WTC11 (cell line): ENCODE data around the gene ZNF226. TPM values are rescaled to one million over a fixed set of nuclear protein-coding genes. Genes with fewer than 3 reads are reported as not detected.
"Not testable (repeated sequence)": the region's sequence is repeated elsewhere in the genome, so short reads cannot be mapped to it uniquely, and the experiment has no call there.

ENCODE experiments used
- ATAC-seq: fragments of 200-7000 bp; cut with Tn5 transposase; 2 replicates; pipeline ENCODE4 v1.10.0; 2021; ENCODE audit warnings: mild to moderate bottlenecking, moderate library complexity
- CTCF ChIA-PET: fragments of 300-600 bp; sonication (Branson Sonifier 250); formaldehyde crosslinking; loops from one replicate; lab custom pipeline; 2021; ENCODE audit warnings: antibody characterized with exemption; lab: Charles Lee
- POLR2A ChIA-PET: fragments of 350-600 bp; sonication (Branson Sonifier 250); formaldehyde crosslinking; loops from one replicate; lab custom pipeline; 2021; ENCODE audit warnings: antibody characterized with exemption; lab: Charles Lee
- DNase-seq: peaks from one replicate; pipeline ENCODE4 v3.0.0; 2021; ENCODE audit warnings: low spot score
- H3K27ac Mint-ChIP-seq: 2 replicates; pipeline ENCODE4 v1.8.0; 2021; ENCODE audit warnings: mixed read lengths
- H3K27me3 Mint-ChIP-seq: 2 replicates; pipeline ENCODE4 v1.8.0; 2021; ENCODE audit warnings: low read depth, mild to moderate bottlenecking, moderate library complexity, mixed read lengths
- H3K36me3 Mint-ChIP-seq: 2 replicates; pipeline ENCODE4 v1.8.0; 2021; ENCODE audit warnings: mixed read lengths
- H3K4me1 Mint-ChIP-seq: 2 replicates; pipeline ENCODE4 v1.8.0; 2022; ENCODE audit warnings: mixed read lengths
- H3K4me3 Mint-ChIP-seq: 2 replicates; pipeline ENCODE4 v1.8.0; 2021; ENCODE audit warnings: mild to moderate bottlenecking, moderate library complexity, mixed read lengths
- H3K9me3 Mint-ChIP-seq: 2 replicates; pipeline ENCODE4 v1.8.0; 2021; ENCODE audit warnings: mixed read lengths
- TP53 ChIP-seq: sonication (generic); formaldehyde crosslinking; IDR thresholded peaks from 2 replicates; pipeline ENCODE4 v1.8.1; 2023; ENCODE audit warnings: mild to moderate bottlenecking, missing genetic modification reagents
- ZNF423 ChIP-seq: fragments of 250-450 bp; sonication (Bioruptor Pico); IDR thresholded peaks from 2 replicates; pipeline ENCODE4 v2.1.2; 2022; ENCODE audit warnings: mild to moderate bottlenecking, moderate library complexity
- total RNA-seq: library from RNA; stranded (reverse); gene quantifications from 3 replicates; pipeline ENCODE4 v1.2.3, GENCODE V29; 2021
- TF ChIP-seq, protein P1 (sequence below): sonication (generic); formaldehyde crosslinking; IDR thresholded peaks from 2 replicates; pipeline ENCODE4 v1.8.1; 2022; ENCODE audit warnings: low read depth, missing genetic modification reagents, borderline replicate concordance

Gene ZNF226
- total RNA-seq, 1 experiment from 2014 or later, result 18.5 TPM

DNA sequence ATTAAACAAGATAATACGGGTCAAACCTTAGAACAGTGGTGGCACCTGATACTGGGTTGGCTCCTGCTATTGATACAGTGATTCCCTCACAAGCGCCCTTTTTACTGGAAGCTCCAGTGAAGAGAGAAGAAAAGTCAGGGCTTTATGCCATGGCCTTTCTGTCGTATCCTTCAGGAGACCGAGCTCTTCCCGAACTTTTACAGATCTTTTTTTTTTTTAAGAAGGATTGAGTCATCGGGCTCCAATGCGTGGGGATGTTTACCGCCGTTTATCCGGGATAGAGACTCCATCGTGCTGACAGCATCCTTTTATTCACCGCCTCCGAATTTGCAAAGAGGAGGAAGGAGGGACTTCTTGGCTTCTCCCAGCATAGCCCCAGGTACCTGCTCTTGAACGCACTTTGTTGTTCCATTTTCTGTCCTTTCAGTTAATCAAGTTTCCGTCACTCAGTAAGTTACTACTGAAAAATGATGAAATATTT lies 48.0 kb downstream of the ZNF226 start (continued):
- TF ChIP-seq TP53 (CRISPR knock-in tag) (no peak), ZNF423 (no peak)
- TF ChIP-seq, protein P1, sequence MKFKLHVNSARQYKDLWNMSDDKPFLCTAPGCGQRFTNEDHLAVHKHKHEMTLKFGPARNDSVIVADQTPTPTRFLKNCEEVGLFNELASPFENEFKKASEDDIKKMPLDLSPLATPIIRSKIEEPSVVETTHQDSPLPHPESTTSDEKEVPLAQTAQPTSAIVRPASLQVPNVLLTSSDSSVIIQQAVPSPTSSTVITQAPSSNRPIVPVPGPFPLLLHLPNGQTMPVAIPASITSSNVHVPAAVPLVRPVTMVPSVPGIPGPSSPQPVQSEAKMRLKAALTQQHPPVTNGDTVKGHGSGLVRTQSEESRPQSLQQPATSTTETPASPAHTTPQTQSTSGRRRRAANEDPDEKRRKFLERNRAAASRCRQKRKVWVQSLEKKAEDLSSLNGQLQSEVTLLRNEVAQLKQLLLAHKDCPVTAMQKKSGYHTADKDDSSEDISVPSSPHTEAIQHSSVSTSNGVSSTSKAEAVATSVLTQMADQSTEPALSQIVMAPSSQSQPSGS (CRISPR knock-in tag), result no peak

DNA sequence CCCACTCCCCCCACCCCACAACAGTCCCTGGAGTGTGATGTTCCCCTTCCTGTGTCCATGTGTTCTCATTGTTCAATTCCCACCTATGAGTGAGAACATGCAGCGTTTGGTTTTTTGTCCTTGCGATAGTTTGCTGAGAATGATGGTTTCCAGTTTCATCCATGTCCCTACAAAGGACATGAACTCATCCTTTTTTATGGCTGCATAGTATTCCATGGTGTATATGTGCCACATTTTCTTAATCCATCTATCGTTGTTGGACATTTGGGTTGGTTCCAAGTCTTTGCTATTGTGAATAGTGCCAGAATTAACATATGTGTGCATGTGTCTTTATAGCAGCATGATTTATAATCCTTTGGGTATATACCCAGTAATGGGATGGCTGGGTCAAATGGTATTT lies 55.0 kb downstream of the ZNF226 start:
- POLR2A ChIA-PET, CTCF ChIA-PET, DNase-seq, H3K27me3 Mint-ChIP-seq, H3K4me1 Mint-ChIP-seq, H3K4me3 Mint-ChIP-seq, ATAC-seq, H3K27ac Mint-ChIP-seq: not testable (repeated sequence)
- Mint-ChIP-seq H3K36me3 (peaks cover 65% of the 10 kb centered on the region), H3K9me3 (peaks cover 20% of the 10 kb centered on the region)

DNA sequence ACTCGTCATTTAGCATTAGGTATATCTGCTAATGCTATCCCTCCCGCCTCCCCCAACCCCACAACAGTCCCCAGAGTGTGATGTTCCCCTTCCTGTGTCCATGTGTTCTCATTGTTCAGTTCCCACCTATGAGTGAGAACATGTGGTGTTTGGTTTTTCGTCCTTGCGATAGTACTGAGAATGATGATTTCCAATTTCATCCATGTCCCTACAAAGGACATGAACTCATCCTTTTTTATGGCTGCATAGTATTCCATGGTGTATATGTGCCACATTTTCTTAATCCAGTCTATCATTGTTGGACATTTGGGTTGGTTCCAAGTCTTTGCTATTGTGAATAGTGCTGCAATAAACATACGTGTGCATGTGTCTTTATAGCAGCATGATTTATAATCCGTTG lies 55.9 kb downstream of the ZNF226 start:
- POLR2A ChIA-PET, ATAC-seq, CTCF ChIA-PET, DNase-seq, H3K27me3 Mint-ChIP-seq, H3K27ac Mint-ChIP-seq, H3K4me3 Mint-ChIP-seq, H3K4me1 Mint-ChIP-seq: not testable (repeated sequence)
- Mint-ChIP-seq H3K36me3 (peaks cover 68% of the 10 kb centered on the region), H3K9me3 (peaks cover 27% of the 10 kb centered on the region)

DNA sequence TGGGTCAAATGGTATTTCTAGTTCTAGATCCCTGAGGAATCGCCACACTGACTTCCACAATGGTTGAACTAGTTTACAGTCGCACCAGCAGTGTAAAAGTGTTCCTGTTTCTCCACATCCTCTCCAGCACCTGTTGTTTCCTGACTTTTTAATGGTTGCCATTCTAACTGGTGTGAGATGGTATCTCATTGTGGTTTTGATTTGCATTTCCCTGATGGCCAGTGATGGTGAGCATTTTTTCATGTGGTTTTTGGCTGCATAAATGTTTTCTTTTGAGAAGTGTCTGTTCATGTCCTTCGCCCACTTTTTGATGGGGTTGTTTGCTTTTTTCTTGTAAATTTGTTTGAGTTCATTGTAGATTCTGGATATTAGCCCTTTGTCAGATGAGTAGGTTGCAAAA lies 56.4 kb downstream of the ZNF226 start:
- H3K27ac Mint-ChIP-seq, POLR2A ChIA-PET, DNase-seq, H3K27me3 Mint-ChIP-seq, CTCF ChIA-PET, ATAC-seq, H3K4me3 Mint-ChIP-seq, H3K4me1 Mint-ChIP-seq: not testable (repeated sequence)
- Mint-ChIP-seq H3K36me3 (peaks cover 71% of the 10 kb centered on the region), H3K9me3 (peaks cover 30% of the 10 kb centered on the region)

Other genes starting within 250 kb of the ZNF226 start
- 10.1 to 12.2 TPM (median 11.0 TPM) in 3 replicates for gene ZNF45, start 229.8 kb upstream of the ZNF226 start, total RNA-seq
- 7.0 to 7.6 TPM (median 7.2 TPM) in 3 replicates for gene ZNF221, start 213.9 kb upstream of the ZNF226 start, total RNA-seq
- gene ZNF155, start 180.9 kb upstream of the ZNF226 start, total RNA-seq, result 6.2 to 10.2 TPM (median 7.1 TPM) in 3 replicates
- 2.2 to 4.0 TPM (median 3.5 TPM) in 3 replicates for gene ZNF230, start 162.1 kb upstream of the ZNF226 start, total RNA-seq
- 3.4 to 4.6 TPM (median 3.5 TPM) in 3 replicates for gene ZNF222, start 139.7 kb upstream of the ZNF226 start, total RNA-seq
- 5.0 to 7.2 TPM (median 5.7 TPM) in 3 replicates for gene ZNF223, start 113.1 kb upstream of the ZNF226 start, total RNA-seq
- 1.7 to 3.0 TPM (median 2.7 TPM) in 3 replicates for gene ZNF284, start 92.9 kb upstream of the ZNF226 start, total RNA-seq
- 12.4 to 14.8 TPM (median 13.7 TPM) in 3 replicates for gene ZNF224, start 70.7 kb upstream of the ZNF226 start, total RNA-seq
- gene ZNF225, start 51.7 kb upstream of the ZNF226 start, total RNA-seq, result 3.9 to 5.1 TPM (median 4.4 TPM) in 3 replicates
- gene ZNF234, start 23.5 kb upstream of the ZNF226 start, total RNA-seq, result 7.0 to 7.5 TPM (median 7.5 TPM) in 3 replicates
- gene ZNF227, start 47.4 kb downstream of the ZNF226 start, total RNA-seq, result 17.8 to 18.7 TPM (median 18.5 TPM) in 3 replicates
- 1.3 to 2.4 TPM (median 1.9 TPM) in 3 replicates for gene ZNF233, start 94.8 kb downstream of the ZNF226 start, total RNA-seq
- gene ZNF235, start 139.9 kb downstream of the ZNF226 start, total RNA-seq, result 3.9 to 5.2 TPM (median 4.5 TPM) in 3 replicates
- gene ZNF112, start 191.6 kb downstream of the ZNF226 start, total RNA-seq, result 2.0 to 2.5 TPM (median 2.5 TPM) in 3 replicates
- 1.6 to 3.9 TPM (median 2.6 TPM) in 3 replicates for gene ZNF285, start 236.5 kb downstream of the ZNF226 start, total RNA-seq